ENCODE results near the gene PI4KA. TPM values are rescaled to one million over a fixed set of nuclear protein-coding genes. Genes with fewer than 3 reads are reported as not detected.
"Not testable (repeated sequence)": the region's sequence is repeated elsewhere in the genome, so short reads cannot be mapped to it uniquely, and the experiment has no call there.

PI4KA gene
- total RNA-seq, 2 donors from 2014 or later, result 74.2 to 115 TPM

DNA sequence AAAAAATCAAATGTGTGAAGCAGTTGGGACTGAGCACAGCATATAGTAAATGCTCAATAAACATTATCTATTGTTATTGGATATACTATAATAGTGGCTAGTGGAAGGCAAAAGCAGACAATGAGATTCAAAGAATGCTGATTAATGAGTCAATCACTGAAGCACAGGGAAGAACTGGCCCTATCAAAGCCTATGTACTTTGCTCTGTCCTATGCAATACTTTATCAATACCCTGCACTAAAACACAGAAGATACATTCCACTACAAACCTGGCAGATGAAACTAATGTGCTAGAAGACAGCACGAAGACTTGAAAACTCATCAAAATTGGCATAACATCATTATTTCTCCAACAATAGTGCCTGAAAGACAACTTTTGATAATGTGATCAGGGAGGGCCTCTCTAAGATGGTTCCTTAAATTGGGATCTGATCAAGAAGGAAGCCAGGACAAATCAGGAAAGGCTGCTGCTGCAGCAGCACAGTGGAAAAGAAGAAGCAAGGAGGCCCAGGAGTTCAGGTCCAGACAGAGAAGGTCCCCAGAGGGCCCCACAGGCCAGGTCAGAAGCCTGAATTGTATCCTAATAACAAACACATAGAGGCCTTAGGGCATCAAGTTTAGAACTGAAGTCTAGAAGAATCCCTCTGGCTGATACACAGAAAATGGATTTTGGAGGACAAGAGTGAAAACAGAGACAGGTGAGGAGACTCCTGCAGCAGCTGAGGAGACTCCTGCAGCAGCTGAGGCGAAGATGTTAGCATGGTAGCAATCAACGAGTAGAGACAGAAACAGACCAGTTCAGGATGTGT is 18.6 kb downstream of the PI4KA start:
- intact Hi-C loops (cut with DNase I), result no loop called here
- H3K27me3 ChIP-seq (replicated peaks; ENCODE audit: insufficient read depth), result no peaks in the 10 kb centered on the region
- WGBS, result 93% methylated on average over 3 of the region's 3 CpGs

DNA sequence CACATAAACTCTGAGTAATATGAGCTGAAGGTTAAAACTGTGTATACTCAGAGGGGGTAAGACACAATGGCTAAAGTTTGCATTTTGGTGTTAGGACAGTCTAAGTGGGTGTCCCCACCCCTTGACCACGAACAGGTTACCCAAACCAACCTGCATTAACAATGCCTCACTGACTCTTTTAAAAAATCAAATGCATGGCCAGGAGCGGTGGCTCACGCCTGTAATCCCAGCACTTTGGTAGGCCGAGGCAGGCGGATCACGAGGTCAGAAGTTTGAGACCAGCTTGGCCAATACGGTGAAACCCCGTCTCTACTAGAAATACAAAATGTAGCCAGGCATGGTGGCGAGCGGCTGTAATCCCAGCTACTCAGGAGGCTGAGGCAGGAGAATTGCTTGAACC is 19.3 kb downstream of the PI4KA start:
- DNase-seq (ENCODE audit: low spot score); H3K27ac ChIP-seq; H3K27me3 ChIP-seq (replicated peaks; ENCODE audit: insufficient read depth); H3K4me1 ChIP-seq (replicated peaks); intact Hi-C loops (cut with DNase I); H3K36me3 ChIP-seq; H3K9me3 ChIP-seq; H3K4me3 ChIP-seq: not testable (repeated sequence)
- 94% methylated on average over 10 of the region's 10 CpGs for WGBS

More for the DNA sequence above, 18.6 kb downstream of the PI4KA start:
- DNase-seq (ENCODE audit: low spot score), result no peak
- Histone ChIP-seq H3K4me3 (no peak overlapping the region), H3K4me1 (replicated peaks) (no peaks in the 10 kb centered on the region), H3K27ac (no peak overlapping the region), H3K36me3 (no peaks in the 10 kb centered on the region), H3K9me3 (no peaks in the 10 kb centered on the region)
- TF ChIP-seq POLR2AphosphoS5 (IDR thresholded peaks at IDR 0.05) (no peak), POLR2A (IDR thresholded peaks at IDR 0.05) (no peak)
- TF ChIP-seq, protein P1, sequence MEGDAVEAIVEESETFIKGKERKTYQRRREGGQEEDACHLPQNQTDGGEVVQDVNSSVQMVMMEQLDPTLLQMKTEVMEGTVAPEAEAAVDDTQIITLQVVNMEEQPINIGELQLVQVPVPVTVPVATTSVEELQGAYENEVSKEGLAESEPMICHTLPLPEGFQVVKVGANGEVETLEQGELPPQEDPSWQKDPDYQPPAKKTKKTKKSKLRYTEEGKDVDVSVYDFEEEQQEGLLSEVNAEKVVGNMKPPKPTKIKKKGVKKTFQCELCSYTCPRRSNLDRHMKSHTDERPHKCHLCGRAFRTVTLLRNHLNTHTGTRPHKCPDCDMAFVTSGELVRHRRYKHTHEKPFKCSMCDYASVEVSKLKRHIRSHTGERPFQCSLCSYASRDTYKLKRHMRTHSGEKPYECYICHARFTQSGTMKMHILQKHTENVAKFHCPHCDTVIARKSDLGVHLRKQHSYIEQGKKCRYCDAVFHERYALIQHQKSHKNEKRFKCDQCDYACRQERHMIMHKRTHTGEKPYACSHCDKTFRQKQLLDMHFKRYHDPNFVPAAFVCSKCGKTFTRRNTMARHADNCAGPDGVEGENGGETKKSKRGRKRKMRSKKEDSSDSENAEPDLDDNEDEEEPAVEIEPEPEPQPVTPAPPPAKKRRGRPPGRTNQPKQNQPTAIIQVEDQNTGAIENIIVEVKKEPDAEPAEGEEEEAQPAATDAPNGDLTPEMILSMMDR (IDR thresholded peaks at IDR 0.05), result no peak

DNA sequence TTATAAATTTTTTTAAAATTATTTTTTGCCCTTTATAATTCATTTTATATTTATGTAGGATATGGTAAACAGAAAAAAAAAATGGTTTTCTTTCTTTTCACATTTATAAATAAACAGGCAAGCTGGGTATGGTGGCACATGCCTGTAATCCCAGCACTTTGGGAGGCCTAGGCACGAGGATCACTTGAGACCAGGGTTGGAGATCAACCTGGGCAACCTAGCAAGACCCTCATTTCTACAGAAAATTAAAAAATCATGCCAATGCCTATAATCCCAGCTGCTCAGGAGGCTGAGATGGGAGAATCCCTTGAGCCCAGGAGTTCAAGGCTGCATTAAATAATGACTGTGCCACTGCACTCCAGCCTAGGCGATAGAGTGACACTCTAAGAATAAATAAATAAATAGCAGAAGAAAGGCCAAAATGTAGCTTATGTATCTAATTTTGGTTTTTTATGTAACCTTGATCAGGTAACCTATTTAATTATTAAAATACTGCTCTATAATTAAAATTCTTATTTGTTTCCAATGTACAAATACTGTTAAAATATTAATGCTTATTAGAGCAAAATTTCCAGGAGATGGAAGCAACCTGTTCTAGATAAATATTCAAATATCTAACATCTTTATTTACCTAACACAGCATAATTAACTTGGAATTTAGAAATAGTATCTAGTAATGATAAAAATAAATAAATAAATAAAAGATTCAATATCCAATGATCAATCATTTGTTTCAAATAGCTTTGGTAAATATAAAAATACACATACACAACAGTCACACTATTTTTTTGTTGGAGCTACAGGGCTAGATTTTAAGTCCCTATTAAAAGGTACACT is 21.4 kb downstream of the PI4KA start:
- H3K27me3 ChIP-seq (replicated peaks; ENCODE audit: insufficient read depth), result no peaks in the 10 kb centered on the region
- intact Hi-C loops (cut with DNase I), result no loop called here
- no peak for DNase-seq (ENCODE audit: low spot score)
- no peaks in the 10 kb centered on the region for H3K36me3 ChIP-seq
- H3K4me3 ChIP-seq, result no peak overlapping the region
- no peaks in the 10 kb centered on the region for H3K9me3 ChIP-seq
- H3K4me1 ChIP-seq (replicated peaks), result no peaks in the 10 kb centered on the region
- WGBS, result 95% methylated on average over 2 of the region's 2 CpGs
- H3K27ac ChIP-seq, result no peak overlapping the region
- TF ChIP-seq POLR2AphosphoS5 (IDR thresholded peaks at IDR 0.05), result no peak
- TF ChIP-seq, protein P1 (IDR thresholded peaks at IDR 0.05), result no peak
- no peak for TF ChIP-seq POLR2A (IDR thresholded peaks at IDR 0.05)

DNA sequence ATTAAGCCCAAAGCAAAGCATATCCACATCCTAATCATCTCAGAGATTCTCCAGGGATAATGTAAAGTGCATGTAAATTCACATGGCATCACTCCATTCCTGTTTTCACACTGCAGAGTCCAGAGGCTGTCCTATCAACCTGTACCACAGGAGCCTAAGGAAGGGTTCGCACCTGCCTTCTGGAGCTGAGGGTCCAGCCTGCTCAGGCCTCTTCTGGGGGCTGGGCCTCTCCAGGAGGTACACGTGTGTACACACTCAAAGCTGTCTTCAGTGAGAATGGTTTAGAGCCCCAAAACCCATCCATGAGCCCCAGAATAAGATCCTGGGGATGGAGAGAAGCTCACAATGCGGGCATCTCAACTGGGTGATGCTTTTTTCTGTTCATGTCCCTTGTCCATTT is 23.9 kb downstream of the PI4KA start:
- no peaks in the 10 kb centered on the region for H3K4me1 ChIP-seq (replicated peaks)
- intact Hi-C loops (cut with DNase I), result no loop called here
- TF ChIP-seq POLR2AphosphoS5 (IDR thresholded peaks at IDR 0.05) (no peak), POLR2A (IDR thresholded peaks at IDR 0.05) (no peak)
- TF ChIP-seq, protein P1 (IDR thresholded peaks at IDR 0.05), result no peak
- no peaks in the 10 kb centered on the region for H3K27me3 ChIP-seq (replicated peaks; ENCODE audit: insufficient read depth)
- no peaks in the 10 kb centered on the region for H3K9me3 ChIP-seq
- H3K36me3 ChIP-seq, result no peaks in the 10 kb centered on the region
- no peak for DNase-seq (ENCODE audit: low spot score)
- 98% methylated on average over 3 of the region's 3 CpGs for WGBS
- H3K4me3 ChIP-seq, result no peak overlapping the region
- H3K27ac ChIP-seq, result no peak overlapping the region

DNA sequence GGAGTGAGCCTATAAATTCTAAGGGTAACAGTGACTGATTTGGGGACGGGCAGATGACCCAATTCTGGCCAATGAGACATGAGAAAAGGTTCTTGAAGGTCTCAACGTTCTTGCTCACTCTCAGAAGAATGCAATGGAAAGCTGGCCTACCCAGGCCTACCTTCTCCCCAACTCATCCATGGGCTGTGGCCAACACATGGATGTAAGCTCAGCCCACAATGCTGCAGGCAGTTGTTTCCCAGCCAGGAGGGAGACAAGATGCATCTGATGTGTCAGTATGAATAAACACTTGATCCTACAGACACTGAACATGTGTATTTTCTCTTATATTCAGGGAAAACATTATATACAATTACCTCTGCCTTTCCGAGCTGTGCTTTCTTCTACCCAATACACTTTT is 24.4 kb downstream of the PI4KA start:
- Histone ChIP-seq H3K27ac (no peak overlapping the region), H3K9me3 (no peaks in the 10 kb centered on the region), H3K4me1 (replicated peaks) (no peaks in the 10 kb centered on the region), H3K4me3 (no peak overlapping the region), H3K27me3 (replicated peaks; ENCODE audit: insufficient read depth) (no peaks in the 10 kb centered on the region), H3K36me3 (no peaks in the 10 kb centered on the region)
- DNase-seq (ENCODE audit: low spot score), result no peak
- intact Hi-C loops (cut with DNase I), result no loop called here
- TF ChIP-seq, protein P1 (IDR thresholded peaks at IDR 0.05), result no peak
- no peak for TF ChIP-seq POLR2AphosphoS5 (IDR thresholded peaks at IDR 0.05)
- WGBS, result 83% methylated on average over 3 of the region's 3 CpGs

Data from prostate gland (tissue), 2 donors.